Measurements from ENCODE around the gene KLHL3.
"Not testable (repeated sequence)": the region's sequence is repeated elsewhere in the genome, so short reads cannot be mapped to it uniquely, and the experiment has no call there.

Gene KLHL3

GRCh38 chr5:137735555-137736284, at the start of gene KLHL3:
TSS of gene KLHL3 (minus strand) at chr5:137736089. CDS start at chr5:137735646, 443 bp downstream.
- Mint-ChIP-seq H3K4me3 (no peak within 1 kb of the TSS), H3K9me3 (peaks cover 7 to 12% of the 10 kb centered on the region in 2 donors), H3K27me3 (no peaks in the 10 kb centered on the region), H3K4me1 (peaks cover 22% of the 10 kb centered on the region), H3K27ac (no peak within 1 kb of the TSS)
- ATAC-seq (peak; percentile 69), DNase-seq (peak; percentile 34 to 38)

GRCh38 chr5:137782984-137783536, 47.2 kb upstream of the KLHL3 start:
- Mint-ChIP-seq H3K9me3 (no peaks in the 10 kb centered on the region), H3K4me3 (no peak overlapping the region), H3K4me1 (no peaks in the 10 kb centered on the region), H3K27me3 (no peaks in the 10 kb centered on the region), H3K27ac (no peak overlapping the region)
- DNase-seq (no peak), ATAC-seq (no peak)

- DNase-seq (no peak), ATAC-seq (no peak)
- Mint-ChIP-seq H3K4me3 (no peak overlapping the region), H3K27ac (no peak overlapping the region), H3K4me1 (no peaks in the 10 kb centered on the region), H3K9me3 (no peaks in the 10 kb centered on the region), H3K27me3 (no peaks in the 10 kb centered on the region)
Measured at GRCh38 chr5:137782055-137782454, 46.2 kb upstream of the KLHL3 start.

- ATAC-seq = no peak
- Mint-ChIP-seq H3K27me3 (no peaks in the 10 kb centered on the region), H3K9me3 (no peaks in the 10 kb centered on the region), H3K27ac (no peak overlapping the region), H3K4me1 (no peaks in the 10 kb centered on the region), H3K4me3 (no peak overlapping the region)
- no peak for DNase-seq
Measured at GRCh38 chr5:137778772-137779564, 43.1 kb upstream of the KLHL3 start.

- peaks cover 4 to 15% of the 10 kb centered on the region in 2 donors for H3K9me3 Mint-ChIP-seq
Measured at GRCh38 chr5:137767937-137768336, 32.0 kb upstream of the KLHL3 start.

GRCh38 chr5:137761566-137761965, 25.7 kb upstream of the KLHL3 start:
- H3K4me1 Mint-ChIP-seq = no peaks in the 10 kb centered on the region
- H3K9me3 Mint-ChIP-seq = no peaks in the 10 kb centered on the region
- H3K27ac Mint-ChIP-seq = no peak overlapping the region
- DNase-seq (no peak), ATAC-seq (no peak)
- H3K27me3 Mint-ChIP-seq = no peaks in the 10 kb centered on the region
- H3K4me3 Mint-ChIP-seq = no peak overlapping the region

More at GRCh38 chr5:137767937-137768336, 32.0 kb upstream of the KLHL3 start:
- H3K4me3 Mint-ChIP-seq, H3K27me3 Mint-ChIP-seq, H3K4me1 Mint-ChIP-seq, H3K27ac Mint-ChIP-seq, ATAC-seq, DNase-seq: not testable (repeated sequence)

- DNase-seq = no peak
- ATAC-seq = no peak
- no peaks in the 10 kb centered on the region for H3K4me1 Mint-ChIP-seq
- no peaks in the 10 kb centered on the region for H3K27me3 Mint-ChIP-seq
- no peaks in the 10 kb centered on the region for H3K9me3 Mint-ChIP-seq
- no peak overlapping the region for H3K4me3 Mint-ChIP-seq
- H3K27ac Mint-ChIP-seq = no peak overlapping the region
Measured at GRCh38 chr5:137760719-137761516, 25.0 kb upstream of the KLHL3 start.

- no peak for ATAC-seq
- Mint-ChIP-seq H3K27ac (no peak overlapping the region), H3K27me3 (no peaks in the 10 kb centered on the region), H3K9me3 (no peaks in the 10 kb centered on the region), H3K4me3 (no peak overlapping the region), H3K4me1 (peaks cover 1% of the 10 kb centered on the region)
- DNase-seq = no peak
Measured at GRCh38 chr5:137760294-137760693, 24.4 kb upstream of the KLHL3 start.

- H3K4me3 Mint-ChIP-seq = no peak overlapping the region
- DNase-seq (no peak), ATAC-seq (no peak)
Measured at GRCh38 chr5:137758715-137759306, 22.9 kb upstream of the KLHL3 start.

GRCh38 chr5:137758121-137758520, 22.2 kb upstream of the KLHL3 start:
- no peak overlapping the region for H3K27ac Mint-ChIP-seq
- H3K4me1 Mint-ChIP-seq = peaks cover 6% of the 10 kb centered on the region
- no peaks in the 10 kb centered on the region for H3K27me3 Mint-ChIP-seq
- DNase-seq = no peak
- ATAC-seq = no peak
- no peaks in the 10 kb centered on the region for H3K9me3 Mint-ChIP-seq
- H3K4me3 Mint-ChIP-seq = no peak overlapping the region

More at GRCh38 chr5:137758715-137759306, 22.9 kb upstream of the KLHL3 start:
- peaks cover 6% of the 10 kb centered on the region for H3K4me1 Mint-ChIP-seq
- H3K27me3 Mint-ChIP-seq = no peaks in the 10 kb centered on the region
- no peak overlapping the region for H3K27ac Mint-ChIP-seq
- H3K9me3 Mint-ChIP-seq = no peaks in the 10 kb centered on the region

- peaks cover 6% of the 10 kb centered on the region for H3K4me1 Mint-ChIP-seq
- no peaks in the 10 kb centered on the region for H3K9me3 Mint-ChIP-seq
- no peak overlapping the region for H3K27ac Mint-ChIP-seq
- H3K4me3 Mint-ChIP-seq = no peak overlapping the region
- ATAC-seq (no peak), DNase-seq (no peak)
- no peaks in the 10 kb centered on the region for H3K27me3 Mint-ChIP-seq
Measured at GRCh38 chr5:137757634-137758033, 21.7 kb upstream of the KLHL3 start.

- Mint-ChIP-seq H3K4me3 (peak overlapping the region; percentile 94 to 97), H3K27ac (peak overlapping the region; percentile 99 to 100), H3K27me3 (no peaks in the 10 kb centered on the region), H3K4me1 (peaks cover 13% of the 10 kb centered on the region), H3K9me3 (no peaks in the 10 kb centered on the region)
- DNase-seq = no peak
- ATAC-seq = no peak
Measured at GRCh38 chr5:137754961-137755762, 19.3 kb upstream of the KLHL3 start.

- peak within 1 kb of the TSS; percentile 94 to 97 for H3K4me3 Mint-ChIP-seq
- H3K27ac Mint-ChIP-seq = peak within 1 kb of the TSS; percentile 99 to 100
- H3K9me3 Mint-ChIP-seq = no peaks in the 10 kb centered on the region
- ATAC-seq (peak; percentile 91), DNase-seq (peak; percentile 96 to 98)
- peaks cover 13% of the 10 kb centered on the region for H3K4me1 Mint-ChIP-seq
- no peaks in the 10 kb centered on the region for H3K27me3 Mint-ChIP-seq
Measured at GRCh38 chr5:137754188-137754960, 18.5 kb upstream of the KLHL3 start, which contains the start of gene HNRNPA0. TSS of gene HNRNPA0 (minus strand) at chr5:137754363. CDS start at chr5:137754066, 297 bp downstream.
